Skeletal muscle tissue (tissue), 4 donors: Measurements from ENCODE around the gene PIK3C3. TPM values are rescaled to one million over a fixed set of nuclear protein-coding genes. Genes with fewer than 3 reads are reported as not detected.

Experiments
- H3K27ac ChIP-seq: one replicate; pipeline ENCODE4 v1.7.0; 2013; ENCODE audit warnings: mild to moderate bottlenecking, low read depth, low read length, inconsistent platforms
- H3K27me3 ChIP-seq, 3 donors: one replicate each; pipeline ENCODE4 v1.7.0; 2013; ENCODE audit warnings: low read length in 3 of 3; ENCODE audit not compliant: control insufficient read depth in 3 of 3, insufficient read depth in 3 of 3
- H3K36me3 ChIP-seq, 3 donors: one replicate each; pipeline ENCODE4 v1.7.0; 2013; ENCODE audit warnings: low read length in 3 of 3; ENCODE audit not compliant: control insufficient read depth in 3 of 3, insufficient read depth in 3 of 3
- H3K4me1 ChIP-seq, 3 donors: one replicate each; pipeline ENCODE4 v1.7.0; 2013; ENCODE audit warnings: low read length in 3 of 3, mild to moderate bottlenecking in 3 of 3; ENCODE audit not compliant: control insufficient read depth in 3 of 3, insufficient read depth in 3 of 3
- H3K4me3 ChIP-seq, 3 donors: one replicate each; pipeline ENCODE4 v1.7.0; 2013; ENCODE audit warnings: low read length in 3 of 3
- H3K9ac ChIP-seq, 3 donors: one replicate each; pipeline ENCODE4 v1.7.0; 2013; ENCODE audit warnings: low read length in 3 of 3, mild to moderate bottlenecking in 3 of 3, moderate library complexity in 2 of 3, low read depth in 1 of 3
- H3K9me3 ChIP-seq, 3 donors: one replicate each; pipeline ENCODE4 v1.7.0; 2013; ENCODE audit warnings: low read length in 3 of 3; ENCODE audit not compliant: control insufficient read depth in 3 of 3
- total RNA-seq: library from RNA; depleted of rRNA; stranded (reverse); fragments of >200 nt; gene quantifications from one replicate; pipeline ENCODE4 v1.2.3, GENCODE V29; 2014
- donor health status: Osteomylitis.

Gene PIK3C3
- total RNA-seq, 1 donor from 2014 or later: 50.1 TPM

DNA sequence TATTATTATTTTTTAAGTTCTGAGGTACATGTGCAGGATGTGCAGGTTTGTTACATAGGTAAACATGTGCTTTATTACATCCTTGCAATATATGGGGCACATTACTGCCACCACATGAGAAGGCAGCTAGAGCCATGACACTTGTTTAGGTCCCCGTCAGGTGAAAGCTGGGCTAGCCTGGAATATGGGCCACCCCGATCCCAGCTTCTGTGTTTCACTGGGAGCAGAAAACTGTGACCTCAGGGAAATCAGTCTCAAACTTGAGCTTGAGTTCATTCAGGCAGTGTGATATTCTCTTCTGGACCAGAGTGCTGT lies 176.9 kb downstream of the PIK3C3 start:
- Histone ChIP-seq H3K9me3 (no peaks in the 10 kb centered on the region), H3K27ac (no peak overlapping the region), H3K4me3 (no peak overlapping the region), H3K27me3 (no peaks in the 10 kb centered on the region), H3K9ac (no peak overlapping the region), H3K4me1 (peaks cover 0 to 3% (median 0%) of the 10 kb centered on the region in 3 donors), H3K36me3 (no peaks in the 10 kb centered on the region)
